HepG2 (cell line): ENCODE results near the gene MCRS1.

Experiments
- GMEB2 ChIP-seq: IDR thresholded peaks from 2 replicates; pipeline ENCODE4 v1.6.1; 2016; ENCODE audit warnings: missing biosample characterization, missing genetic modification reagents, low read depth
- MTA1 ChIP-seq: sonication (generic); formaldehyde crosslinking; IDR thresholded peaks from 2 replicates; pipeline ENCODE4 v1.4.0; 2020; ENCODE audit warnings: missing genetic modification reagents, mild to moderate bottlenecking, borderline replicate concordance
- POLR2A ChIP-seq, 2 experiments: IDR thresholded peaks; 2 replicates each; pipeline ENCODE4 v1.6.1; 2011; ENCODE audit warnings: low read depth in 2 of 2, low read length in 2 of 2, mild to moderate bottlenecking in 1 of 2, moderate library complexity in 1 of 2; ENCODE audit not compliant: insufficient read depth in 1 of 2
- SMAD1 ChIP-seq: sonication (generic); formaldehyde crosslinking; IDR thresholded peaks from 2 replicates; pipeline ENCODE4 v1.4.0; 2020; ENCODE audit warnings: missing genetic modification reagents, low read depth, mild to moderate bottlenecking, borderline replicate concordance
- SOX6 ChIP-seq, 2 experiments: fragments of 450-650 bp in 1 of 2; sonication (generic) in 1 of 2; formaldehyde crosslinking in 1 of 2; IDR thresholded peaks; 2 replicates each; pipeline versions ENCODE4 v1.4.0 to v1.6.1; 2017 to 2020; ENCODE audit warnings: antibody characterized with exemption in 1 of 2, mild to moderate bottlenecking in 1 of 2, missing genetic modification reagents in 1 of 2
- ZC3H13 ChIP-seq: sonication (generic); formaldehyde crosslinking; IDR thresholded peaks from 2 replicates; pipeline ENCODE4 v1.8.1; 2023; ENCODE audit warnings: mild to moderate bottlenecking, missing genetic modification reagents, moderate library complexity
- ZFP91 ChIP-seq: sonication (generic); formaldehyde crosslinking; IDR thresholded peaks from 2 replicates; pipeline ENCODE4 v1.9.0; 2022; ENCODE audit warnings: missing genetic modification reagents, mild to moderate bottlenecking, borderline replicate concordance

GRCh38 chr12:49525942-49526341, 42.0 kb downstream of the MCRS1 start:
- TF ChIP-seq GMEB2 (CRISPR knock-in tag), result no peak
- no peak for TF ChIP-seq MTA1 (CRISPR knock-in tag)
- no peak for TF ChIP-seq SOX6 (IDR thresholded peaks at IDR 0.05)
- no peak for TF ChIP-seq SOX6 (CRISPR knock-in tag; IDR thresholded peaks at IDR 0.05)
- TF ChIP-seq ZC3H13 (CRISPR knock-in tag), result no peak
- TF ChIP-seq SMAD1 (CRISPR knock-in tag), result no peak
- TF ChIP-seq POLR2A (IDR thresholded peaks at IDR 0.05; ENCODE audit: insufficient read depth in 1 of 2, low read depth in 2 of 2, low read length in 2 of 2), result no peak
- no peak for TF ChIP-seq ZFP91 (CRISPR knock-in tag)
